H9 (cell line): ENCODE measurements around the gene NDUFV1. TPM values are rescaled to one million over a fixed set of nuclear protein-coding genes. Genes with fewer than 3 reads are reported as not detected.

Experiments
- DNase-seq: peaks from one replicate; pipeline ENCODE4 v3.0.0-alpha.2; 2017
- H2AFZ ChIP-seq: one replicate; pipeline ENCODE4 v1.6.1; 2013; ENCODE audit warnings: mild to moderate bottlenecking, low read length, control low read depth, moderate library complexity
- H2AK5ac ChIP-seq: 2 replicates; pipeline ENCODE4 v1.6.1; 2013; ENCODE audit warnings: low read length, control low read depth, mixed read lengths; ENCODE audit not compliant: insufficient read length
- H2BK120ac ChIP-seq: one replicate; pipeline ENCODE4 v1.6.1; 2013; ENCODE audit warnings: low read depth, mild to moderate bottlenecking, low read length, control low read depth, inconsistent platforms; ENCODE audit not compliant: poor library complexity, severe bottlenecking
- H2BK12ac ChIP-seq: 2 replicates; pipeline ENCODE4 v1.6.1; 2013; ENCODE audit warnings: low read length, control low read depth, mixed read lengths, low read depth; ENCODE audit not compliant: insufficient read length
- H2BK15ac ChIP-seq: 2 replicates; pipeline ENCODE4 v1.6.1; 2013; ENCODE audit warnings: low read depth, low read length, control low read depth
- H2BK20ac ChIP-seq: one replicate; pipeline ENCODE4 v1.6.1; 2013; ENCODE audit warnings: low read depth, mild to moderate bottlenecking, low read length, control low read depth, inconsistent platforms; ENCODE audit not compliant: poor library complexity, severe bottlenecking
- H2BK5ac ChIP-seq: 2 replicates; pipeline ENCODE4 v1.6.1; 2013; ENCODE audit warnings: low read length, control low read depth, mixed read lengths; ENCODE audit not compliant: insufficient read length
- H3K14ac ChIP-seq: 2 replicates; pipeline ENCODE4 v1.6.1; 2013; ENCODE audit warnings: low read length, control low read depth; ENCODE audit not compliant: insufficient read depth
- H3K18ac ChIP-seq: 2 replicates; pipeline ENCODE4 v1.6.1; 2013; ENCODE audit warnings: low read depth, mild to moderate bottlenecking, mixed read lengths, low read length, control low read depth; ENCODE audit not compliant: insufficient read length
- H3K23ac ChIP-seq: 2 replicates; pipeline ENCODE4 v1.6.1; 2013; ENCODE audit warnings: low read length, control low read depth, mixed read lengths, low read depth; ENCODE audit not compliant: insufficient read length
- H3K23me2 ChIP-seq: 2 replicates; pipeline ENCODE4 v1.6.1; 2013; ENCODE audit warnings: low read depth, mild to moderate bottlenecking, mixed read lengths, low read length, control low read depth; ENCODE audit not compliant: insufficient read length, poor library complexity, severe bottlenecking
- H3K27ac ChIP-seq: 2 replicates; pipeline ENCODE4 v1.5.1; 2013; ENCODE audit warnings: low read length, control low read depth, mixed read lengths, low read depth; ENCODE audit not compliant: insufficient read length
- H3K27me3 ChIP-seq: 2 replicates; pipeline ENCODE4 v1.6.1; 2013; ENCODE audit warnings: low read length, control low read depth, inconsistent platforms; ENCODE audit not compliant: insufficient read depth
- H3K4ac ChIP-seq: 2 replicates; pipeline ENCODE4 v1.6.1; 2013; ENCODE audit warnings: low read depth, mild to moderate bottlenecking, control low read depth, inconsistent platforms, low read length, moderate library complexity
- H3K4me1 ChIP-seq: 2 replicates; pipeline ENCODE4 v1.6.1; 2013; ENCODE audit warnings: low read length, control low read depth, inconsistent platforms; ENCODE audit not compliant: insufficient read depth
- H3K4me2 ChIP-seq: 2 replicates; pipeline ENCODE4 v1.6.1; 2013; ENCODE audit warnings: low read length, control low read depth, mixed read lengths; ENCODE audit not compliant: insufficient read length, insufficient read depth
- H3K56ac ChIP-seq: 2 replicates; pipeline ENCODE4 v1.6.1; 2013; ENCODE audit warnings: low read depth, mild to moderate bottlenecking, mixed read lengths, low read length, control low read depth; ENCODE audit not compliant: insufficient read length
- H3K79me1 ChIP-seq: 2 replicates; pipeline ENCODE4 v1.6.1; 2013; ENCODE audit warnings: low read depth, mild to moderate bottlenecking, moderate library complexity, low read length, control low read depth, inconsistent platforms; ENCODE audit not compliant: insufficient read depth, poor library complexity, severe bottlenecking
- H3K79me2 ChIP-seq: 2 replicates; pipeline ENCODE4 v1.6.1; 2013; ENCODE audit warnings: low read length, control low read depth, inconsistent platforms; ENCODE audit not compliant: insufficient read depth
- H3K9ac ChIP-seq: 2 replicates; pipeline ENCODE4 v1.6.1; 2013; ENCODE audit warnings: low read length, control low read depth, mixed read lengths; ENCODE audit not compliant: insufficient read length; ENCODE audit errors: extremely low read depth
- H3K9me3 ChIP-seq: one replicate; pipeline ENCODE4 v1.6.1; 2013; ENCODE audit warnings: low read depth, low read length, inconsistent platforms; ENCODE audit not compliant: control insufficient read depth
- H3T11ph ChIP-seq: one replicate; pipeline ENCODE4 v1.6.1; 2013; ENCODE audit warnings: mild to moderate bottlenecking, low read length, control low read depth, inconsistent platforms
- H4K20me1 ChIP-seq: one replicate; pipeline ENCODE4 v1.6.1; 2013; ENCODE audit not compliant: control insufficient read depth, insufficient read length, insufficient read depth
- H4K5ac ChIP-seq: 2 replicates; pipeline ENCODE4 v1.6.1; 2013; ENCODE audit warnings: low read depth, mild to moderate bottlenecking, mixed read lengths, low read length, control low read depth; ENCODE audit not compliant: insufficient read length
- H4K8ac ChIP-seq: replicated peaks from 2 replicates; pipeline ENCODE4 v1.6.1; 2013; ENCODE audit warnings: low read length, control low read depth, mixed read lengths, low read depth; ENCODE audit not compliant: insufficient read length
- H4K91ac ChIP-seq: 2 replicates; pipeline ENCODE4 v1.6.1; 2013; ENCODE audit warnings: low read depth, mild to moderate bottlenecking, moderate library complexity, mixed read lengths, low read length, control low read depth; ENCODE audit not compliant: insufficient read length
- H3K27ac Mint-ChIP-seq, 3 experiments: 2 replicates in 2 of 3; 3 replicates in 1 of 3; pipeline ENCODE4 v1.8.0; 2020 to 2021; ENCODE audit warnings: mixed read lengths in 3 of 3, mild to moderate bottlenecking in 1 of 3, moderate library complexity in 1 of 3
- H3K27me3 Mint-ChIP-seq: 2 replicates; pipeline ENCODE4 v1.8.0; 2021; ENCODE audit warnings: low read depth, mild to moderate bottlenecking, moderate library complexity, mixed read lengths
- H3K36me3 Mint-ChIP-seq, 3 experiments: 2 replicates in 2 of 3; 3 replicates in 1 of 3; pipeline ENCODE4 v1.8.0; 2020 to 2021; ENCODE audit warnings: low read depth in 3 of 3, mixed read lengths in 3 of 3; ENCODE audit not compliant: insufficient read depth in 1 of 3
- H3K4me1 Mint-ChIP-seq, 2 experiments: 2 replicates each; pipeline ENCODE4 v1.8.0; 2020; ENCODE audit warnings: mixed read lengths in 2 of 2
- H3K4me3 Mint-ChIP-seq, 2 experiments: 2 replicates in 1 of 2; 3 replicates in 1 of 2; pipeline ENCODE4 v1.8.0; 2020 to 2021; ENCODE audit warnings: mild to moderate bottlenecking in 2 of 2, mixed read lengths in 2 of 2, moderate library complexity in 1 of 2
- H3K9me3 Mint-ChIP-seq, 2 experiments: 2 replicates in 1 of 2; 3 replicates in 1 of 2; pipeline ENCODE4 v1.8.0; 2020; ENCODE audit warnings: mild to moderate bottlenecking in 2 of 2, mixed read lengths in 2 of 2, moderate library complexity in 1 of 2
- CTCF ChIP-seq: fragments of 200-600 bp; sonication (generic); conservative IDR thresholded peaks from 3 replicates; pipeline ENCODE4 v1.8.0; 2021; ENCODE audit warnings: antibody characterized with exemption, mild to moderate bottlenecking
- WGBS: extraction: QIAGEN DNeasy Blood & Tissue Kit; methylation state at CpG from one replicate; pipeline ENCODE4 v1.1.7; 2013; ENCODE audit warnings: missing lambda C conversion rate, low lambda C conversion rate, mixed read lengths; ENCODE audit not compliant: insufficient read length; ENCODE audit errors: extremely low coverage; 5-methylcytosine and 5-hydroxymethylcytosine counted together
- total RNA-seq: library from RNA; stranded (reverse); gene quantifications from 2 replicates; pipeline ENCODE4 v1.2.1, GENCODE V29; 2021

Gene NDUFV1
- total RNA-seq, 1 experiment from 2014 or later: 154 TPM

DNA sequence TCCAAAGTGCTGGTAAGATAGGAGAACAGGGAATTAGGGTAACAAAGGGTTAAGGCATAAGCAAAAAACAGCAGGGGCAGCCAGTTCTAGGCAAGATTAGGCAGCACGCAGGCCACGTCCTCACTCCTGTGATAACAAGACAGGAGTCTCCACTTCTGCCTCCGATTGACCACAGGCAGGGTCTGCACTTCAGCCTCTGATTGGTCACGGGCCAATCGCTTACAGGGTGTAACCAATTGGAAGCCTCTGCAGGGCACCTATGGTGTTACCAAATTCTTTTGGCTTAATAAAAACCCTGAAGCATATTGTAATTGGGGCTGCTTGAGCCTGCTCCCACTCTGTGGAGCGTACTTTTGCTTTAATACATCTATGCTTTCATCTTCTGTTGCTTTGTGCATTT, 35.3 kb upstream of the NDUFV1 start:
- no peak overlapping the region for H3K23ac ChIP-seq
- no peaks in the 10 kb centered on the region for H3K9me3 ChIP-seq
- peaks cover 33% of the 10 kb centered on the region for H3K27me3 Mint-ChIP-seq
- no peak overlapping the region for H2BK15ac ChIP-seq
- no peak overlapping the region for H2AFZ ChIP-seq
- H4K20me1 ChIP-seq: no peaks in the 10 kb centered on the region
- no peak overlapping the region for H3K27ac Mint-ChIP-seq
- H3K9ac ChIP-seq: no peak overlapping the region
- H3K56ac ChIP-seq: no peak overlapping the region
- H4K5ac ChIP-seq: no peak overlapping the region
- H3K14ac ChIP-seq: no peak overlapping the region
- no peak overlapping the region for H3K4ac ChIP-seq
- DNase-seq: no peak
- no peak overlapping the region for H2AK5ac ChIP-seq
- H3K79me1 ChIP-seq: no peaks in the 10 kb centered on the region
- TF ChIP-seq CTCF: no peak
- H2BK120ac ChIP-seq: no peak overlapping the region
- no peak overlapping the region for H3K4me3 Mint-ChIP-seq
- no CpG with 5 or more reads among the region's 6 CpGs for WGBS
- H3K27ac ChIP-seq: no peak overlapping the region
- peaks cover 9 to 11% of the 10 kb centered on the region in 2 experiments for H3K4me1 Mint-ChIP-seq
- no peaks in the 10 kb centered on the region for H3K27me3 ChIP-seq
- H4K8ac ChIP-seq: no peak overlapping the region
- H2BK12ac ChIP-seq: no peak overlapping the region
- no peaks in the 10 kb centered on the region for H3K79me2 ChIP-seq
- peaks cover 3 to 9% of the 10 kb centered on the region in 2 experiments; a peak in 3 of 5 replicates for H3K9me3 Mint-ChIP-seq
- no peaks in the 10 kb centered on the region for H3K36me3 Mint-ChIP-seq
- H3K18ac ChIP-seq: no peak overlapping the region
- no peaks in the 10 kb centered on the region for H3K23me2 ChIP-seq
- H2BK20ac ChIP-seq: no peak overlapping the region
- H3K4me2 ChIP-seq: no peak overlapping the region
- no peaks in the 10 kb centered on the region for H3K4me1 ChIP-seq
- no peak overlapping the region for H4K91ac ChIP-seq
- H3T11ph ChIP-seq: no peak overlapping the region
- no peak overlapping the region for H2BK5ac ChIP-seq
